Neural progenitor cell (in vitro differentiated cells): ENCODE results near the gene TRIO. TPM values are rescaled to one million over a fixed set of nuclear protein-coding genes. Genes with fewer than 3 reads are reported as not detected.

ENCODE experiments used
- DNase-seq: peaks from one replicate; pipeline ENCODE4 v3.0.0-alpha.2; 2016; ENCODE audit warnings: low spot score
- H2AFZ ChIP-seq: fragments of 200-600 bp; sonication (generic); replicated peaks from 2 replicates; pipeline ENCODE4 v1.6.1; 2016; ENCODE audit warnings: antibody characterized with exemption
- H3F3A ChIP-seq: fragments of 200-600 bp; sonication (generic); 2 replicates; pipeline ENCODE4 v1.6.1; 2016; ENCODE audit warnings: antibody characterized with exemption, low read depth
- H3K27ac ChIP-seq: fragments of 200-600 bp; sonication (generic); 2 replicates; pipeline ENCODE4 v1.5.1; 2016; ENCODE audit warnings: mild to moderate bottlenecking
- H3K27me3 ChIP-seq: fragments of 200-600 bp; sonication (generic); 2 replicates; pipeline ENCODE4 v1.6.1; 2016; ENCODE audit warnings: mild to moderate bottlenecking, moderate library complexity
- H3K36me3 ChIP-seq: fragments of 200-600 bp; sonication (generic); 2 replicates; pipeline ENCODE4 v1.5.1; 2016
- H3K4me1 ChIP-seq: fragments of 200-600 bp; sonication (generic); 2 replicates; pipeline ENCODE4 v1.6.1; 2016; ENCODE audit warnings: mixed run types
- H3K4me2 ChIP-seq: fragments of 200-600 bp; sonication (generic); 2 replicates; pipeline ENCODE4 v1.6.1; 2016
- H3K4me3 ChIP-seq: fragments of 200-600 bp; sonication (generic); 2 replicates; pipeline ENCODE4 v1.5.1; 2016
- H3K79me2 ChIP-seq: fragments of 200-600 bp; sonication (generic); 2 replicates; pipeline ENCODE4 v1.6.1; 2016; ENCODE audit warnings: low read depth
- H3K9ac ChIP-seq: fragments of 200-600 bp; sonication (generic); 2 replicates; pipeline ENCODE4 v1.6.1; 2016
- H3K9me3 ChIP-seq: fragments of 200-600 bp; sonication (generic); 2 replicates; pipeline ENCODE4 v1.5.1; 2016; ENCODE audit warnings: low read depth
- H4K20me1 ChIP-seq: fragments of 200-600 bp; sonication (generic); 2 replicates; pipeline ENCODE4 v1.6.1; 2016; ENCODE audit warnings: low read depth
- H3K27ac Mint-ChIP-seq: 3 replicates; pipeline ENCODE4 v1.8.0; 2021; ENCODE audit warnings: mixed read lengths
- H3K27me3 Mint-ChIP-seq: 2 replicates; pipeline ENCODE4 v1.8.0; 2022; ENCODE audit warnings: low read depth, mild to moderate bottlenecking, inconsistent platforms, moderate library complexity, mixed read lengths; ENCODE audit not compliant: insufficient read depth
- H3K36me3 Mint-ChIP-seq: 3 replicates; pipeline ENCODE4 v1.8.0; 2021; ENCODE audit warnings: mixed read lengths
- H3K4me1 Mint-ChIP-seq: 3 replicates; pipeline ENCODE4 v1.8.0; 2021; ENCODE audit warnings: mixed read lengths
- H3K4me3 Mint-ChIP-seq: 3 replicates; pipeline ENCODE4 v1.8.0; 2021; ENCODE audit warnings: mild to moderate bottlenecking, moderate library complexity, mixed read lengths
- H3K9me3 Mint-ChIP-seq: 3 replicates; pipeline ENCODE4 v1.8.0; 2020; ENCODE audit warnings: mixed read lengths
- EZH2 ChIP-seq: fragments of 200-600 bp; sonication (generic); IDR thresholded peaks from 2 replicates; pipeline ENCODE4 v1.6.1; 2017; ENCODE audit warnings: antibody characterized with exemption, mild to moderate bottlenecking, moderate library complexity
- EZH2phosphoT487 ChIP-seq: fragments of 200-600 bp; sonication (generic); IDR thresholded peaks from 2 replicates; pipeline ENCODE4 v1.6.1; 2017; ENCODE audit warnings: antibody characterized with exemption
- total RNA-seq: library from RNA; depleted of rRNA; stranded (reverse); fragments of >200 nt; gene quantifications from 2 replicates; pipeline ENCODE4 v1.2.3, GENCODE V29; 2015; ENCODE audit warnings: low replicate concordance
- TF ChIP-seq, protein P1 (sequence below): fragments of 200-600 bp; sonication (generic); IDR thresholded peaks from 2 replicates; pipeline ENCODE4 v1.5.1; 2017; ENCODE audit warnings: antibody characterized with exemption, mild to moderate bottlenecking

Gene TRIO
- total RNA-seq, 1 donor from 2014 or later, result 84.7 TPM

- TF ChIP-seq, protein P1, sequence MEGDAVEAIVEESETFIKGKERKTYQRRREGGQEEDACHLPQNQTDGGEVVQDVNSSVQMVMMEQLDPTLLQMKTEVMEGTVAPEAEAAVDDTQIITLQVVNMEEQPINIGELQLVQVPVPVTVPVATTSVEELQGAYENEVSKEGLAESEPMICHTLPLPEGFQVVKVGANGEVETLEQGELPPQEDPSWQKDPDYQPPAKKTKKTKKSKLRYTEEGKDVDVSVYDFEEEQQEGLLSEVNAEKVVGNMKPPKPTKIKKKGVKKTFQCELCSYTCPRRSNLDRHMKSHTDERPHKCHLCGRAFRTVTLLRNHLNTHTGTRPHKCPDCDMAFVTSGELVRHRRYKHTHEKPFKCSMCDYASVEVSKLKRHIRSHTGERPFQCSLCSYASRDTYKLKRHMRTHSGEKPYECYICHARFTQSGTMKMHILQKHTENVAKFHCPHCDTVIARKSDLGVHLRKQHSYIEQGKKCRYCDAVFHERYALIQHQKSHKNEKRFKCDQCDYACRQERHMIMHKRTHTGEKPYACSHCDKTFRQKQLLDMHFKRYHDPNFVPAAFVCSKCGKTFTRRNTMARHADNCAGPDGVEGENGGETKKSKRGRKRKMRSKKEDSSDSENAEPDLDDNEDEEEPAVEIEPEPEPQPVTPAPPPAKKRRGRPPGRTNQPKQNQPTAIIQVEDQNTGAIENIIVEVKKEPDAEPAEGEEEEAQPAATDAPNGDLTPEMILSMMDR, result no peak
- TF ChIP-seq EZH2phosphoT487 (no peak), EZH2 (no peak)
- no peaks in the 10 kb centered on the region for H3K27me3 Mint-ChIP-seq
- no peak overlapping the region for H3K27ac ChIP-seq
- peaks cover 87% of the 10 kb centered on the region for H4K20me1 ChIP-seq
- H3K4me2 ChIP-seq, result no peak overlapping the region
- H3K4me1 ChIP-seq, result peaks cover 21% of the 10 kb centered on the region
- H3K36me3 Mint-ChIP-seq, result peaks cover 2% of the 10 kb centered on the region
- H3F3A ChIP-seq, result no peaks in the 10 kb centered on the region
- no peak overlapping the region for H3K9ac ChIP-seq
- H3K4me3 Mint-ChIP-seq, result no peak overlapping the region
- no peaks in the 10 kb centered on the region for H3K36me3 ChIP-seq
- H3K4me3 ChIP-seq, result no peak overlapping the region
- H2AFZ ChIP-seq, result no peak overlapping the region
- peaks cover 94% of the 10 kb centered on the region for H3K79me2 ChIP-seq
- H3K4me1 Mint-ChIP-seq, result peaks cover 21% of the 10 kb centered on the region
- H3K9me3 ChIP-seq, result no peaks in the 10 kb centered on the region
- no peaks in the 10 kb centered on the region for H3K27me3 ChIP-seq
- H3K9me3 Mint-ChIP-seq, result peaks cover 3% of the 10 kb centered on the region
- H3K27ac Mint-ChIP-seq, result no peak overlapping the region
- DNase-seq, result no peak
Observed at GRCh38 chr5:14209222-14209822, 66.2 kb downstream of the TRIO start.

DNA sequence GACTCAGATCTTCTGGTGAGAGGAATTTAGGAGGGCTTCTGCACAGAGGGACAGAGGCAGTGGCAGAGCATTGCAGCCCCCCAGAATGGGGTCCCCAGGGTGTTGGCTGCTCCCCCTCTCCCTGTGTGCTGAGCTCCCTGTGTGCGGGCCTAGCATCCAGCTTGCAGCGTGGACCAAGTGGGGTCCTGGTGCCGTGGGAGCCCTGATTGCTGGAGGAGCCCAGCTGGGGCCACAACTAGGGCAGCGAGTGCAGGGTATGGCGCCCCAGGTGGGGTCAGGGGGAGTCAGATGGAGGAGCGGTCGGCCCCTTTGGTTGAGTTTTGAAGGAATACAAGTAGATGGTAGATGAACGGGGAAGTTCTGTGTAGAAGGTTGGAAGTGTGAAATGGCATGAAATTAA, 66.7 kb downstream of the TRIO start:
- no peak overlapping the region for H3K27ac Mint-ChIP-seq
- no peak overlapping the region for H3K27ac ChIP-seq
- H3K4me3 ChIP-seq, result no peak overlapping the region
- H3K4me2 ChIP-seq, result no peak overlapping the region
- no peaks in the 10 kb centered on the region for H3K9me3 ChIP-seq
- H3K9ac ChIP-seq, result no peak overlapping the region
- no peak overlapping the region for H2AFZ ChIP-seq
- no peak overlapping the region for H3K4me3 Mint-ChIP-seq
- no peaks in the 10 kb centered on the region for H3K27me3 ChIP-seq
- no peaks in the 10 kb centered on the region for H3K27me3 Mint-ChIP-seq
- H3F3A ChIP-seq, result no peaks in the 10 kb centered on the region
- H3K9me3 Mint-ChIP-seq, result peaks cover 3% of the 10 kb centered on the region
- H3K36me3 ChIP-seq, result no peaks in the 10 kb centered on the region
- TF ChIP-seq, protein P1, result no peak
- no peak for TF ChIP-seq EZH2phosphoT487
- no peak for TF ChIP-seq EZH2
- H4K20me1 ChIP-seq, result peaks cover 87% of the 10 kb centered on the region
- peaks cover 16% of the 10 kb centered on the region for H3K4me1 Mint-ChIP-seq
- H3K4me1 ChIP-seq, result peaks cover 21% of the 10 kb centered on the region
- peaks cover 2% of the 10 kb centered on the region for H3K36me3 Mint-ChIP-seq
- DNase-seq, result no peak
- peaks cover 94% of the 10 kb centered on the region for H3K79me2 ChIP-seq

DNA sequence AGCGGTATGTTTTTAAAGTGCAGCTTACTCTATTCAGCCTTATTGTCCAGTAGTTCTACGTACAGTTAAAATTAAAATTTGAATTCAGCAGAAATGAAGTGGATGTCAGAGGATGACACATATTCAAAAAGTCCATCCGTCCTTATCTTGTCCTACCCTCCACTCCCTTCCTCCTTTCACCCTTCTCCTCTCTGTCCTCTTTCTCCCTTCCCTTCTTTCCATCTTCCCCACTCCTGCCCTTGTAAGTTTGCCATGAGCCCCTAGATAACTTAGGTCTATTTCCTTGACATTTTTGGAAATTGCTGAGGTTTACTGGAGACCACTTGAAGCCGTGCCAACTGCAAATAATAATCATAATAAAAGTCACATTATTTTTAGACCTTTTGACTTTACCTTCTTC, 67.6 kb downstream of the TRIO start:
- Histone ChIP-seq H3K4me1 (peaks cover 25% of the 10 kb centered on the region), H3K9me3 (no peaks in the 10 kb centered on the region), H3K9ac (no peak overlapping the region), H3F3A (no peaks in the 10 kb centered on the region), H3K27ac (no peak overlapping the region), H3K79me2 (peaks cover 94% of the 10 kb centered on the region), H3K27me3 (no peaks in the 10 kb centered on the region), H3K4me3 (no peak overlapping the region), H3K36me3 (no peaks in the 10 kb centered on the region), H4K20me1 (peaks cover 87% of the 10 kb centered on the region), H3K4me2 (no peak overlapping the region), H2AFZ (no peak overlapping the region)
- H3K36me3 Mint-ChIP-seq, result peaks cover 2% of the 10 kb centered on the region
- TF ChIP-seq, protein P1, result no peak
- TF ChIP-seq EZH2phosphoT487 (no peak), EZH2 (no peak)
- DNase-seq, result no peak
- no peaks in the 10 kb centered on the region for H3K27me3 Mint-ChIP-seq
- no peak overlapping the region for H3K27ac Mint-ChIP-seq
- H3K4me1 Mint-ChIP-seq, result peaks cover 14% of the 10 kb centered on the region
- H3K4me3 Mint-ChIP-seq, result no peak overlapping the region
- H3K9me3 Mint-ChIP-seq, result peaks cover 3% of the 10 kb centered on the region
